Endothelial cell (in vitro differentiated cells): ENCODE data around the gene EPX. TPM values are rescaled to one million over a fixed set of nuclear protein-coding genes. Genes with fewer than 3 reads are reported as not detected.

Source experiments
- DNase-seq: peaks from one replicate; pipeline ENCODE4 v3.0.0; 2021; ENCODE audit warnings: low spot score
- H3K27ac Mint-ChIP-seq: one replicate; pipeline ENCODE4 v1.8.0; 2021; ENCODE audit warnings: mixed read lengths, inconsistent platforms; ENCODE audit not compliant: unreplicated experiment
- H3K27me3 Mint-ChIP-seq: one replicate; pipeline ENCODE4 v1.8.0; 2021; ENCODE audit warnings: mild to moderate bottlenecking, moderate library complexity, mixed read lengths, inconsistent platforms; ENCODE audit not compliant: unreplicated experiment
- H3K36me3 Mint-ChIP-seq: one replicate; pipeline ENCODE4 v1.8.0; 2021; ENCODE audit warnings: mild to moderate bottlenecking, low read depth, mixed read lengths, inconsistent platforms; ENCODE audit not compliant: unreplicated experiment
- H3K4me1 Mint-ChIP-seq: one replicate; pipeline ENCODE4 v1.8.0; 2021; ENCODE audit warnings: mild to moderate bottlenecking, mixed read lengths, inconsistent platforms; ENCODE audit not compliant: unreplicated experiment
- H3K4me3 Mint-ChIP-seq: one replicate; pipeline ENCODE4 v1.8.0; 2021; ENCODE audit warnings: mild to moderate bottlenecking, mixed read lengths, inconsistent platforms; ENCODE audit not compliant: unreplicated experiment
- H3K9me3 Mint-ChIP-seq: one replicate; pipeline ENCODE4 v1.8.0; 2021; ENCODE audit warnings: mixed read lengths, inconsistent platforms; ENCODE audit not compliant: unreplicated experiment
- total RNA-seq: library from RNA; stranded (reverse); fragmentation: NEBNext Ultra II Directional; extraction: Animal tissue kit (Norgen Biotek cat#: 25700); gene quantifications from one replicate; pipeline ENCODE4 v1.2.1, GENCODE V29; 2021; ENCODE audit not compliant: unreplicated experiment
- TF ChIP-seq, protein P1 (sequence below): fragments of 200-600 bp; sonication (generic); IDR thresholded peaks from one replicate; pipeline ENCODE4 v1.5.0; 2021; ENCODE audit warnings: antibody characterized with exemption; ENCODE audit not compliant: unreplicated experiment

EPX gene
- total RNA-seq, 1 donor from 2014 or later, result not detected

DNA sequence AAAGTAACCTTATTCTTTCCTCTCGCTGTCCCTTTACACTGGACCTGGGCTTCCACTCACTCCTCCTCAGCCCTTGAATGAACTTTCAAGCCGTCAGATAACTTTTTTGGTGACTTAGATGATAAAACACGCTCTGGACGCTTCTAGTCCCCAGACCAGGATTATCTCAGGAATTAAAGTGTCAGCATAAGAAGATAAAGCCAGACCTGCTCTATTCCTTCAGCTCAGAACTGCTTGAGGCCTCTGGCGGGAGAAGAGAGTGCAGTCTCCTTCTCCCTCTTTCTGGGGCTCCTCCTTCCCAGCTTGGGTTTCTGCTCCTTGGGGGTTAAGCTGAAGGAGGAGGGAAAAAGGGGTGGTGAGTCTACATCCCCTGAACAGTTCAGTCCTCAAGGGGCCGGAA is 52.4 kb downstream of the EPX start:
- Mint-ChIP-seq H3K4me1 (peaks cover 13% of the 10 kb centered on the region), H3K27me3 (peaks cover 16% of the 10 kb centered on the region)
- no peak for DNase-seq

DNA sequence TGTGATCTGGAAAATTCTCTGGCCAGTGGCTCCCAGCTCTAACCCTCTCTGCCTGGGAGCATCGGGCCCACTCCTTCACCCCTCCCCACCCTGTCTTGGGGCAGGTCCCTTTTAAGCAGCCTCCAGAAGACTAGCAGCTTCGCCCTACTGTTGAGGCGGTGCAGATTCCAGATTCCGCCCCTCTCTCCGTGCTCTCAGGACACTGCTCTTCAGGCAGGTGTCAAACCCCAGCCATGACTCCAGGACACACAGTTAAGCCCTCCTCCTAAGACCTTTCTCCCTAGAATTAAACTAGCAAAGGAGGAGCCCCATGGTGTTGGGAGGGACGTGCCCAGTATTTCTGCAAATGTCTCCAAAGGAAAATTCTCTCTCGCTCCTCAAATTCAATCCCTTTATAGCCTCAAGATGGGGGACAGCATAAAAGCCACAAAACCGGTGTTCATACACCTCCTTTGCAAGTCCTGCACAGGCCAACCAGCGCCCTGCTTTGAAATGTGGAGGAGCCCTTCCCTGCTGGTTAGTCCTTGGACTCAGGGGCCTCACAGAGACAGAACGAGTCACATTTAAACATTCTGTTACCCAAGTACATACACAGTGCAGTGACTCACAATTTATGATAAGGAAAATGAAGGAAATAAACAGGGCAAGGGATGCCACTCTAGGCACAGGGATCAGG is 53.0 kb downstream of the EPX start:
- TF ChIP-seq, protein P1, sequence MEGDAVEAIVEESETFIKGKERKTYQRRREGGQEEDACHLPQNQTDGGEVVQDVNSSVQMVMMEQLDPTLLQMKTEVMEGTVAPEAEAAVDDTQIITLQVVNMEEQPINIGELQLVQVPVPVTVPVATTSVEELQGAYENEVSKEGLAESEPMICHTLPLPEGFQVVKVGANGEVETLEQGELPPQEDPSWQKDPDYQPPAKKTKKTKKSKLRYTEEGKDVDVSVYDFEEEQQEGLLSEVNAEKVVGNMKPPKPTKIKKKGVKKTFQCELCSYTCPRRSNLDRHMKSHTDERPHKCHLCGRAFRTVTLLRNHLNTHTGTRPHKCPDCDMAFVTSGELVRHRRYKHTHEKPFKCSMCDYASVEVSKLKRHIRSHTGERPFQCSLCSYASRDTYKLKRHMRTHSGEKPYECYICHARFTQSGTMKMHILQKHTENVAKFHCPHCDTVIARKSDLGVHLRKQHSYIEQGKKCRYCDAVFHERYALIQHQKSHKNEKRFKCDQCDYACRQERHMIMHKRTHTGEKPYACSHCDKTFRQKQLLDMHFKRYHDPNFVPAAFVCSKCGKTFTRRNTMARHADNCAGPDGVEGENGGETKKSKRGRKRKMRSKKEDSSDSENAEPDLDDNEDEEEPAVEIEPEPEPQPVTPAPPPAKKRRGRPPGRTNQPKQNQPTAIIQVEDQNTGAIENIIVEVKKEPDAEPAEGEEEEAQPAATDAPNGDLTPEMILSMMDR, result no peak
- Mint-ChIP-seq H3K27me3 (peaks cover 19% of the 10 kb centered on the region), H3K9me3 (no peaks in the 10 kb centered on the region), H3K36me3 (no peaks in the 10 kb centered on the region), H3K4me3 (no peak overlapping the region), H3K27ac (peak overlapping the region; percentile 19), H3K4me1 (peaks cover 13% of the 10 kb centered on the region)
- DNase-seq, result no peak

More for the DNA sequence above, 52.4 kb downstream of the EPX start:
- TF ChIP-seq, protein P1, result no peak
- Mint-ChIP-seq H3K27ac (no peak overlapping the region), H3K9me3 (no peaks in the 10 kb centered on the region), H3K4me3 (no peak overlapping the region), H3K36me3 (no peaks in the 10 kb centered on the region)

DNA sequence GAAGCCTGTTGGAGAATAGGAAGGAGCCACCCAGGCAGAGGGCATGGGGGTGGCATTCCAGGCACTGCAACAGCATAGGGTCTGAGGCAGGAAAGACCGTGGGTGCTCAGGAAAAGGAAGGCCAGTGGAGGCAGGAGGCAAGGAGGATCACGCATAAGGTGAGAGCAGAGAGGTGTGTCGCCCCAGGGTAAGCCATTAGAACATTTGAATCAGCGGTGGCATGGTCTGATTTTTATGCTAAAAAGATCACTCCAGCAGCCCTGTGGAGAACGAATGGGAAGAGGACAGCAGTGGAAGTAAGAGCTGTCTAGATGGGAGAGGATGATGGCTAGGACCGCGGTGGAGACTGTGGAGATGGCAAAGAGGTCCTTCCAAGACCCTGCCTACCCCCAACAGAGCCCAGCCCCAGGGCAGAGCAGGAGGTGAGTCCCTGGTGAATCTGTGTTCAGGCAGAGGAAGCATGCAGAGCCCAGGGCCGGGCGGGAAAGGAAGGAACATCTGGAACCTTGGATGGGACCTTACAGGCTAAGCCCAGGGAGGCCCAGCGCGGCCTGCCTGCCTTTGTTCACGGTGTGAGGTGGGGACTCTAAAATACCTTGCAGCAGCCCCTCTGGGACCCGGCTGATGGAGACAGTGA is 53.7 kb downstream of the EPX start:
- TF ChIP-seq, protein P1, result no peak
- Mint-ChIP-seq H3K9me3 (no peaks in the 10 kb centered on the region), H3K27me3 (peaks cover 19% of the 10 kb centered on the region), H3K36me3 (no peaks in the 10 kb centered on the region), H3K27ac (no peak overlapping the region), H3K4me1 (peaks cover 13% of the 10 kb centered on the region), H3K4me3 (no peak overlapping the region)
- DNase-seq, result no peak

DNA sequence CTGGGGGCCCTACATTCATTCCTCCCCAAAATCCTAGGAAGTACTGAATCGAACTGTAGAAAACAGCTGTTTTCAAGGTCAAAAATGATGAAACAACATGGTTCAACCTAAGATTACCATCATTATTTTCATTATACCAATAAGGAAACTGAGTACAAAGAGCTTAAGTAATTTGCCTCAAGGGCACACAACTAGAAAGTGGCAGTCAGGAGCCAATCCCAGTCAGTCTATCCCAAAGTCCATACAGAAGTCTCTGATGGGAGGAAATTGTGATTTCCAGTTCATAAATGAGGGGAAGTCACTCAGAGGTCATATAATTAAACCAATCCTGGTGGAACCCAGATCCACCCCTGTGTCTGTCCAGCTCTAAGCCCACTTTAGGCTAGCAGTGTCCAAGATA is 54.3 kb downstream of the EPX start:
- H3K36me3 Mint-ChIP-seq, result no peaks in the 10 kb centered on the region
- peaks cover 13% of the 10 kb centered on the region for H3K4me1 Mint-ChIP-seq
- no peak for DNase-seq
- no peaks in the 10 kb centered on the region for H3K9me3 Mint-ChIP-seq
- H3K27ac Mint-ChIP-seq, result no peak overlapping the region
- TF ChIP-seq, protein P1, result no peak
- no peak overlapping the region for H3K4me3 Mint-ChIP-seq
- H3K27me3 Mint-ChIP-seq, result peaks cover 20% of the 10 kb centered on the region
